Neural cell (in vitro differentiated cells): ENCODE data around the gene GASK1B. TPM values are rescaled to one million over a fixed set of nuclear protein-coding genes. Genes with fewer than 3 reads are reported as not detected.

ENCODE experiments used
- H2AFZ ChIP-seq: fragments of 200-600, 300-800 bp; sonication (generic), shearing (Covaris generic); 2 replicates; pipeline ENCODE4 v1.6.0; 2014; ENCODE audit warnings: low read depth, mild to moderate bottlenecking, antibody characterized with exemption, low read length, moderate library complexity
- H3F3A ChIP-seq: fragments of 200-600 bp; shearing (Covaris generic); 2 replicates; pipeline ENCODE4 v1.6.1; 2016; ENCODE audit warnings: mild to moderate bottlenecking, moderate library complexity, mixed read lengths, antibody characterized with exemption, low read length; ENCODE audit not compliant: insufficient read depth, poor library complexity, severe bottlenecking
- H3K27ac ChIP-seq: fragments of 200-600, 300-800 bp; sonication (generic), shearing (Covaris generic); 2 replicates; pipeline ENCODE4 v1.5.1; 2014; ENCODE audit warnings: mild to moderate bottlenecking, low read length, moderate library complexity
- H3K27me3 ChIP-seq: fragments of 300-800, 200-600 bp; sonication (generic), shearing (Covaris generic); 2 replicates; pipeline ENCODE4 v1.6.0; 2014; ENCODE audit warnings: mild to moderate bottlenecking, low read depth, low read length, moderate library complexity; ENCODE audit not compliant: insufficient read depth
- H3K36me3 ChIP-seq: fragments of 300-800, 200-600 bp; sonication (generic), shearing (Covaris generic); 2 replicates; pipeline ENCODE4 v1.5.1; 2014; ENCODE audit warnings: mild to moderate bottlenecking, antibody characterized with exemption, low read length, moderate library complexity; ENCODE audit not compliant: insufficient read depth
- H3K4me2 ChIP-seq: fragments of 300-800, 200-600 bp; sonication (generic), shearing (Covaris generic); 2 replicates; pipeline ENCODE4 v1.6.0; 2014; ENCODE audit warnings: mild to moderate bottlenecking, low read length
- H3K4me3 ChIP-seq: fragments of 300-800, 200-600 bp; sonication (generic), shearing (Covaris generic); 2 replicates; pipeline ENCODE4 v1.5.1; 2014; ENCODE audit warnings: mild to moderate bottlenecking, low read length, moderate library complexity
- H3K79me2 ChIP-seq: fragments of 200-600 bp; shearing (Covaris generic); replicated peaks from 2 replicates; pipeline ENCODE4 v1.6.0; 2014; ENCODE audit warnings: mild to moderate bottlenecking, low read length, moderate library complexity; ENCODE audit not compliant: insufficient read depth
- H3K9ac ChIP-seq: fragments of 300-800, 200-600 bp; sonication (generic), shearing (Covaris generic); 2 replicates; pipeline ENCODE4 v1.6.1; 2016; ENCODE audit warnings: mild to moderate bottlenecking, low read length, mixed read lengths
- H3K9me2 ChIP-seq: fragments of 200-600 bp; shearing (Covaris generic); 2 replicates; pipeline ENCODE4 v1.6.1; 2016; ENCODE audit warnings: mild to moderate bottlenecking, low read length, mixed read lengths; ENCODE audit not compliant: insufficient read depth
- H3K9me3 ChIP-seq: fragments of 200-600, 300-800 bp; sonication (generic), shearing (Covaris generic); 2 replicates; pipeline ENCODE4 v1.6.1; 2016; ENCODE audit warnings: mild to moderate bottlenecking, mixed run types, low read length, moderate library complexity, mixed read lengths
- H4K20me1 ChIP-seq: fragments of 200-600 bp; shearing (Covaris generic); 2 replicates; pipeline ENCODE4 v1.6.1; 2016; ENCODE audit warnings: mild to moderate bottlenecking, mixed run types; ENCODE audit not compliant: insufficient read depth
- CTCF ChIP-seq: fragments of 450-650 bp; IDR thresholded peaks from 2 replicates; pipeline ENCODE4 v1.5.1; 2014; ENCODE audit warnings: antibody characterized with exemption, mild to moderate bottlenecking, moderate library complexity; ENCODE audit not compliant: poor library complexity, severe bottlenecking
- EP300 ChIP-seq: fragments of 450-650 bp; conservative IDR thresholded peaks from 2 replicates; pipeline ENCODE4 v1.6.1; 2014; ENCODE audit warnings: antibody characterized with exemption, mild to moderate bottlenecking, moderate library complexity; ENCODE audit not compliant: poor library complexity, severe bottlenecking
- EZH2 ChIP-seq: fragments of 200-600, 300-800 bp; shearing (Covaris generic), sonication (generic); IDR thresholded peaks from 2 replicates; pipeline ENCODE4 v1.6.1; 2014; ENCODE audit warnings: antibody characterized with exemption, low read length, borderline replicate concordance, mild to moderate bottlenecking; ENCODE audit not compliant: insufficient read depth, poor library complexity, severe bottlenecking
- MXI1 ChIP-seq: fragments of 450-650 bp; conservative IDR thresholded peaks from 2 replicates; pipeline ENCODE4 v1.6.1; 2014; ENCODE audit warnings: antibody characterized with exemption, mild to moderate bottlenecking; ENCODE audit not compliant: poor library complexity, severe bottlenecking
- POLR2AphosphoS5 ChIP-seq: IDR thresholded peaks from 2 replicates; pipeline ENCODE4 v1.6.1; 2012
- RAD21 ChIP-seq: fragments of 450-650 bp; conservative IDR thresholded peaks from 2 replicates; pipeline ENCODE4 v1.6.1; 2014; ENCODE audit warnings: antibody characterized with exemption, mild to moderate bottlenecking, moderate library complexity
- REST ChIP-seq: IDR thresholded peaks from 2 replicates; pipeline ENCODE4 v1.6.1; 2012; ENCODE audit warnings: borderline replicate concordance
- SMC3 ChIP-seq: fragments of 450-650 bp; conservative IDR thresholded peaks from 2 replicates; pipeline ENCODE4 v1.6.1; 2014; ENCODE audit warnings: antibody characterized with exemption, mild to moderate bottlenecking, moderate library complexity; ENCODE audit not compliant: poor library complexity
- TAF1 ChIP-seq: IDR thresholded peaks from 2 replicates; pipeline ENCODE4 v1.6.1; 2012; ENCODE audit warnings: low read depth
- polyA plus RNA-seq: library from polyadenylated mRNA; depleted of rRNA; stranded (reverse); fragments of >200 nt; gene quantifications from 2 replicates; pipeline ENCODE4 v1.2.3, GENCODE V29; 2014

Gene GASK1B
- polyA plus RNA-seq, 1 donor from 2014 or later, result 0.40 TPM

- H3K9me2 ChIP-seq, result no peaks in the 10 kb centered on the region
- no peak overlapping the region for H2AFZ ChIP-seq
- H3K27ac ChIP-seq, result no peak overlapping the region
- H3K27me3 ChIP-seq, result no peaks in the 10 kb centered on the region
- no peaks in the 10 kb centered on the region for H3K36me3 ChIP-seq
- no peaks in the 10 kb centered on the region for H4K20me1 ChIP-seq
- H3K9ac ChIP-seq, result no peak overlapping the region
- H3K4me2 ChIP-seq, result no peak overlapping the region
- no peaks in the 10 kb centered on the region for H3F3A ChIP-seq
- no peak for TF ChIP-seq SMC3
- TF ChIP-seq EZH2, result no peak
- TF ChIP-seq RAD21, result no peak
- no peak for TF ChIP-seq CTCF
- TF ChIP-seq REST, result no peak
- no peak for TF ChIP-seq TAF1
- no peak for TF ChIP-seq POLR2AphosphoS5
- no peak for TF ChIP-seq EP300
- TF ChIP-seq MXI1, result no peak
- H3K9me3 ChIP-seq, result no peaks in the 10 kb centered on the region
- no peak overlapping the region for H3K4me3 ChIP-seq
- H3K79me2 ChIP-seq, result no peaks in the 10 kb centered on the region
Observed at GRCh38 chr4:158163941-158164767, 8.7 kb downstream of the GASK1B start.

- H3K9me3 ChIP-seq, result no peaks in the 10 kb centered on the region
- H3K79me2 ChIP-seq, result no peaks in the 10 kb centered on the region
- H2AFZ ChIP-seq, result no peak overlapping the region
- no peak overlapping the region for H3K27ac ChIP-seq
- no peaks in the 10 kb centered on the region for H3F3A ChIP-seq
- TF ChIP-seq RAD21 (no peak), REST (no peak), EZH2 (no peak), SMC3 (no peak), TAF1 (no peak), MXI1 (no peak), CTCF (no peak), POLR2AphosphoS5 (no peak), EP300 (no peak)
- H3K36me3 ChIP-seq, result no peaks in the 10 kb centered on the region
- H3K4me2 ChIP-seq, result no peak overlapping the region
- H3K27me3 ChIP-seq, result no peaks in the 10 kb centered on the region
- no peak overlapping the region for H3K9ac ChIP-seq
- H4K20me1 ChIP-seq, result no peaks in the 10 kb centered on the region
- H3K9me2 ChIP-seq, result no peaks in the 10 kb centered on the region
- H3K4me3 ChIP-seq, result no peak overlapping the region
Observed at GRCh38 chr4:158162631-158163030, 10.2 kb downstream of the GASK1B start.
